A673 (cell line): ENCODE results near the gene PRRT2. TPM values are rescaled to one million over a fixed set of nuclear protein-coding genes. Genes with fewer than 3 reads are reported as not detected.

Experiments used
- BruUV-seq: library from RNA; stranded (reverse); fragments of 400-500 nt; replicated peaks from 2 replicates; lab custom pipeline; 2021; lab: Mats Ljungman, UMichigan
- CTCF ChIA-PET: fragments of 300-600 bp; sonication (Branson Sonifier 250); formaldehyde crosslinking; loops from one replicate; lab custom pipeline; 2022; ENCODE audit warnings: antibody characterized with exemption; lab: Charles Lee
- POLR2A ChIA-PET: fragments of 300-600 bp; sonication (Branson Sonifier 250); formaldehyde crosslinking; loops from one replicate; lab custom pipeline; 2022; ENCODE audit warnings: antibody characterized with exemption; ENCODE audit not compliant: low non-redundant PET; lab: Charles Lee
- DNase-seq: peaks from one replicate; pipeline ENCODE4 v3.0.0-alpha.2; 2015; ENCODE audit warnings: low spot score
- H3K27ac ChIP-seq: fragments of 200-600 bp; sonication (generic); 2 replicates; pipeline ENCODE4 v1.5.1; 2016; ENCODE audit warnings: mixed run types, low read depth, mild to moderate bottlenecking, mixed read lengths, antibody characterized with exemption, low read length; ENCODE audit not compliant: poor library complexity, severe bottlenecking
- H3K27me3 ChIP-seq: fragments of 200-600 bp; sonication (generic); replicated peaks from 2 replicates; pipeline ENCODE4 v1.6.1; 2017; ENCODE audit warnings: mixed run types, low read depth, mild to moderate bottlenecking, mixed read lengths, antibody characterized with exemption, low read length; ENCODE audit not compliant: insufficient read depth, poor library complexity
- H3K36me3 ChIP-seq: fragments of 200-600 bp; sonication (generic); 2 replicates; pipeline ENCODE4 v1.6.1; 2016; ENCODE audit warnings: mixed run types, mild to moderate bottlenecking, mixed read lengths, antibody characterized with exemption, low read length; ENCODE audit not compliant: insufficient read depth, poor library complexity, severe bottlenecking
- H3K4me1 ChIP-seq: fragments of 200-600 bp; sonication (generic); 2 replicates; pipeline ENCODE4 v1.6.1; 2017; ENCODE audit warnings: mixed run types, mild to moderate bottlenecking, mixed read lengths, antibody characterized with exemption, low read length; ENCODE audit not compliant: insufficient read depth, poor library complexity, severe bottlenecking
- H3K4me3 ChIP-seq: fragments of 200-600 bp; sonication (generic); 2 replicates; pipeline ENCODE4 v1.5.1; 2016; ENCODE audit warnings: low read depth, mixed run types, mild to moderate bottlenecking, mixed read lengths, low read length; ENCODE audit not compliant: poor library complexity, severe bottlenecking
- H3K9me3 ChIP-seq: fragments of 200-600 bp; sonication (generic); 2 replicates; pipeline ENCODE4 v1.6.1; 2016; ENCODE audit warnings: mixed run types, low read depth, mild to moderate bottlenecking, mixed read lengths, antibody characterized with exemption, low read length; ENCODE audit not compliant: poor library complexity, severe bottlenecking
- EZH2 ChIP-seq: fragments of 200-600 bp; sonication (generic); IDR thresholded peaks from 2 replicates; pipeline ENCODE4 v1.6.1; 2017; ENCODE audit warnings: borderline replicate concordance, low read depth, mild to moderate bottlenecking, mixed read lengths, antibody characterized with exemption, low read length; ENCODE audit not compliant: poor library complexity, severe bottlenecking
- intact Hi-C: fragments of 100-400 bp; cut with micrococcal nuclease; formaldehyde crosslinking; loops from one replicate; pipeline ENCODE4 v1.10.0; 2022; ENCODE audit not compliant: unreplicated experiment
- total RNA-seq: library from RNA; stranded (reverse); gene quantifications from 2 replicates; pipeline ENCODE4 v1.2.3, GENCODE V29; 2021
- TF ChIP-seq, protein P1 (sequence below): fragments of 300-800, 200-600 bp; sonication (generic); conservative IDR thresholded peaks from 2 replicates; pipeline ENCODE4 v1.5.1; 2017; ENCODE audit warnings: low read depth, mild to moderate bottlenecking, antibody characterized with exemption, low read length, moderate library complexity, mixed read lengths

PRRT2 gene
- total RNA-seq, 1 experiment from 2014 or later = 9.0 TPM

DNA sequence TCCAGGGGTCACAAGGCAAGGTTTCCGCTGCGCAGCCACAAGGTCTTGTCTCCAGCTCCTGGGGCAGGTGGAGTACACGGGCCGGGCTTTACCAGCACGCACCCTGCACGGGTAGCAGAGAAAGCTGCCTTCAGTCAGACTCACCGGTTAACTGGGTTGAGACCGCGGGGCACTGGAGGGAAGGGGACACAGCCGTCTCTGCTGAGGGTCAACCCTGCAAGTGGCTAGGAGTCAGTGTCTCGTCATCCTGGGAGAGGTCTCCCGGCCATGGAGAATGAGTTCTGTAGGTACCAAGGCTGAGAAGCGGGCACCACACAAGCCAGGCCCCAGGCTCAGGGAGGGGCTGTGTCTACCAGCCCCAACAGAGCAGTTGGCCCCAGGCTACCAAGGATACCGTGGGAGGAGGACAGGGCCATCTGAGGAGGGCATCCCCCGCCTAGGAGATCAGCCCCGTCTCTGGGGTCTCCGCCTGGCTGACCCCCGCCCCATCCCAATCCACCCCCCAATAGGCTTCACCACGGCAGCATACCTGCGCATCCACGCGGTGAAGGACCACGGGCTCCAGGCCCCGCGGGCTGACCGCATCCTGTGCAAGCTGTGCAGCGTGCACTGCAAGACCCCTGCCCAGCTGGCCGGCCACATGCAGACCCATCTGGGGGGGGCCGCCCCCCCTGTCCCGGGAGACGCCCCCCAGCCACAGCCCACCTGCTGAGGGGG, 2.8 kb upstream of the PRRT2 start:
- H3K4me3 ChIP-seq = peak overlapping the region; percentile 58
- POLR2A ChIA-PET = no interaction called here
- H3K4me1 ChIP-seq = peaks cover 47% of the 10 kb centered on the region
- TF ChIP-seq EZH2 = no peak
- TF ChIP-seq, protein P1, sequence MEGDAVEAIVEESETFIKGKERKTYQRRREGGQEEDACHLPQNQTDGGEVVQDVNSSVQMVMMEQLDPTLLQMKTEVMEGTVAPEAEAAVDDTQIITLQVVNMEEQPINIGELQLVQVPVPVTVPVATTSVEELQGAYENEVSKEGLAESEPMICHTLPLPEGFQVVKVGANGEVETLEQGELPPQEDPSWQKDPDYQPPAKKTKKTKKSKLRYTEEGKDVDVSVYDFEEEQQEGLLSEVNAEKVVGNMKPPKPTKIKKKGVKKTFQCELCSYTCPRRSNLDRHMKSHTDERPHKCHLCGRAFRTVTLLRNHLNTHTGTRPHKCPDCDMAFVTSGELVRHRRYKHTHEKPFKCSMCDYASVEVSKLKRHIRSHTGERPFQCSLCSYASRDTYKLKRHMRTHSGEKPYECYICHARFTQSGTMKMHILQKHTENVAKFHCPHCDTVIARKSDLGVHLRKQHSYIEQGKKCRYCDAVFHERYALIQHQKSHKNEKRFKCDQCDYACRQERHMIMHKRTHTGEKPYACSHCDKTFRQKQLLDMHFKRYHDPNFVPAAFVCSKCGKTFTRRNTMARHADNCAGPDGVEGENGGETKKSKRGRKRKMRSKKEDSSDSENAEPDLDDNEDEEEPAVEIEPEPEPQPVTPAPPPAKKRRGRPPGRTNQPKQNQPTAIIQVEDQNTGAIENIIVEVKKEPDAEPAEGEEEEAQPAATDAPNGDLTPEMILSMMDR = no peak
- peak overlapping the region; percentile 95 for H3K27ac ChIP-seq
- BruUV-seq = no TSS peak
- intact Hi-C loops = loop anchor here (2.0 kb wide), 1 partner anchor 212 kb away; no protein-coding TSS in a partner anchor
- CTCF ChIA-PET = no interaction called here
- H3K36me3 ChIP-seq = peaks cover 28% of the 10 kb centered on the region
- no peak for DNase-seq
- H3K27me3 ChIP-seq = no peaks in the 10 kb centered on the region
- no peaks in the 10 kb centered on the region for H3K9me3 ChIP-seq

DNA sequence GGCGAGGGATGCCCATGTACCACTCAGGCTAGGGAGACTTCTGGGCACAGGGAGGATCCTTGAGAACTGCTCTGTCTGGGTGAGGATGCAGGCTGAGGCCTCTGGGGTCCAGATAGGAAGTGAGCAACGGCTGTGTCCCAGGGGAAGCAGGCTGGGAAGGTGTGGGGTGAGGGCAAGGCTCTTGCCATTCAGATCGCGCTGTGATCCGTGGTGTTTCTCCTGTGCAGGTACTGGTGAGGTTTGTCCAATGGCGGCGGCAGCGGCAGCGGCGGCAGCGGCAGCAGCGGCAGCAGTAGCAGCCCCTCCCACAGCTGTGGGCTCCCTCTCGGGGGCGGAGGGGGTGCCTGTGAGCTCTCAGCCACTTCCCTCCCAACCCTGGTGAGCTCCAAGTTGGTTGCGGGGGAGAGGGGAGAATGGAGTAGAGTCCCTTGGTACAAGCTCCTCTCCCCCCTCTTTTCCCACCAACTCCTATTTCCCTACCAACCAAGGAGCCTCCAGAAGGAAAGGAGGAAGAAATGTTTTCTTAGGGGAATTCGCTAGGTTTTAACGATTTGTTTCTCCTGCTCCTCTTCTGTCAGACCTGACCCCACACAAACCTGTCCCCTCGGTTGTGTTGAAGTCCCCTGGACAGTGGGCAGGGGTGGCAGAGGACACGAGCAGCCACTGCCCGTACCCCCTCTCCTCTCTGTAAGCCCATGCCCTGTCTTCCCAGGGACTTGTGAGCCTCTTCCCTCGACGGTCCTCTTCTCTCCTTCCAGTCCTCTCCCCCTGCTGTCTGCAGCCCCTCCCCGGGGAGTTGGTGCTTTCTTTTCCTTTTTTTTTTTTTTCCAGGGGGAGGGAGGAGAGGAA, 1.9 kb upstream of the PRRT2 start:
- peaks cover 47% of the 10 kb centered on the region for H3K4me1 ChIP-seq
- BruUV-seq = no TSS peak
- no peaks in the 10 kb centered on the region for H3K9me3 ChIP-seq
- peak overlapping the region; percentile 95 for H3K27ac ChIP-seq
- H3K36me3 ChIP-seq = peaks cover 24% of the 10 kb centered on the region
- POLR2A ChIA-PET = no interaction called here
- CTCF ChIA-PET = interaction anchor here (0.7 kb wide), 1 partner anchor 81 kb away, joined by 4 read pairs; no protein-coding TSS in a partner anchor
- no peaks in the 10 kb centered on the region for H3K27me3 ChIP-seq
- TF ChIP-seq EZH2 = no peak
- TF ChIP-seq, protein P1 = no peak
- intact Hi-C loops = loop anchor here (2.0 to 10.0 kb wide), 2 partner anchors 55 to 211 kb away; partner anchors contain the start of gene CDIPT
- peak overlapping the region; percentile 58 for H3K4me3 ChIP-seq
- DNase-seq = peak; percentile 74

DNA sequence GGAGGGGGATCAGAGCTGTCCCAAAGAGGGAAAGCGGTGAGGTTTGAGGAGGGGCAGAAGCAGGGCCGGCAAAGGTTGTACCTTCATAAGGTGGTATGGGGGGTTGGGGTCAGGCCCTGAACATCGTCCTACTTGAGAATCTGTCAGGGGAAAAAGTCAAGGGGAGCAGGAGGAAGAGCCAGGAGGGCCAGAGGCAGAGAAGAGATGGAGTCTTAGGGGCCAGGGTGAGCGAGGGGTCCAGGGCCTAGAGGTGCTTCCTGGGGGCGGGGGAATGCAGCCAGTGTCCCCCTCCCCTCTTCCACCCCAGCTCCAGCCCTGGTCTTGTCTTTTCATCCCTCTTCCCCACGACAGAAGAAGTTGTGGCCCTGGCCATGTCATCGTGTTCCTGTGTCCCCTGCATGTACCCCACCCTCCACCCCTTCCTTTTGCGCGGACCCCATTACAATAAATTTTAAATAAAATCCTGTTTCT, 1.3 kb upstream of the PRRT2 start:
- intact Hi-C loops = loop anchor here (10.0 kb wide), 1 partner anchor 54 kb away; the partner anchor contains the start of gene CDIPT
- Histone ChIP-seq H3K9me3 (no peaks in the 10 kb centered on the region), H3K27me3 (no peaks in the 10 kb centered on the region), H3K36me3 (peaks cover 24% of the 10 kb centered on the region), H3K4me1 (peaks cover 51% of the 10 kb centered on the region), H3K27ac (peak overlapping the region; percentile 95), H3K4me3 (peak overlapping the region; percentile 58)
- no peak for DNase-seq
- CTCF ChIA-PET = interaction anchor here (0.7 kb wide), 1 partner anchor 82 kb away, joined by 4 read pairs; no protein-coding TSS in a partner anchor
- BruUV-seq = TSS peak; percentile 87
- POLR2A ChIA-PET = no interaction called here
- TF ChIP-seq EZH2 = no peak
- TF ChIP-seq, protein P1 = no peak
